Stimulated activated CD4-positive, alpha-beta T cell treated with anti-CD3 and anti-CD28 coated beads, Interleukin-1b, Interleukin-23, amount 100 ng/mL, for 24 hours (primary cell): ENCODE results near the gene ABCC1.
"Not testable (repeated sequence)": the region's sequence is repeated elsewhere in the genome, so short reads cannot be mapped to it uniquely, and the experiment has no call there.

ENCODE experiments used
- DNase-seq, 4 experiments: peaks; one replicate each; pipeline ENCODE4 v3.0.0-alpha.2; 2020; ENCODE audit warnings: low read depth in 4 of 4, low spot score in 1 of 4

ABCC1 gene

DNA sequence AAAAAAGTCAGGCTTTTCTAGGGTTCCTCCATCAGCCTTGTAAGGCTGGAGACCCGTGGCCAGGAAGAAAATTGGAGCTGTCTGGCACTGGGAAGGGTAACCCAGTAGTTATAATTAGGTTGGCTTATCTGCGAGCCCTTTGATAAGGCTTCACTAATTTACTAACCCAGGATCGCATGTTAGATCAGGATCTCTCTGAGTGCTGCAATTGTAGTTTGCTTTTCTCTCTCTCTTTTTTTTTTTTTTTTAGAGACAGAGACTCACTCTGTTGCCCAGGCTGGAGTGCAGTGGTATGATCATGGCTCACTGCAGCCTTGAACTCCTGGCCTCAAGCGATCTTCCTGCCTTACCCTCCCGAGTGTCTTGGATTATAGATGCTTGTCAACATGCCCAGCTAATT, 17.0 kb downstream of the ABCC1 start:
- no peak for DNase-seq

DNA sequence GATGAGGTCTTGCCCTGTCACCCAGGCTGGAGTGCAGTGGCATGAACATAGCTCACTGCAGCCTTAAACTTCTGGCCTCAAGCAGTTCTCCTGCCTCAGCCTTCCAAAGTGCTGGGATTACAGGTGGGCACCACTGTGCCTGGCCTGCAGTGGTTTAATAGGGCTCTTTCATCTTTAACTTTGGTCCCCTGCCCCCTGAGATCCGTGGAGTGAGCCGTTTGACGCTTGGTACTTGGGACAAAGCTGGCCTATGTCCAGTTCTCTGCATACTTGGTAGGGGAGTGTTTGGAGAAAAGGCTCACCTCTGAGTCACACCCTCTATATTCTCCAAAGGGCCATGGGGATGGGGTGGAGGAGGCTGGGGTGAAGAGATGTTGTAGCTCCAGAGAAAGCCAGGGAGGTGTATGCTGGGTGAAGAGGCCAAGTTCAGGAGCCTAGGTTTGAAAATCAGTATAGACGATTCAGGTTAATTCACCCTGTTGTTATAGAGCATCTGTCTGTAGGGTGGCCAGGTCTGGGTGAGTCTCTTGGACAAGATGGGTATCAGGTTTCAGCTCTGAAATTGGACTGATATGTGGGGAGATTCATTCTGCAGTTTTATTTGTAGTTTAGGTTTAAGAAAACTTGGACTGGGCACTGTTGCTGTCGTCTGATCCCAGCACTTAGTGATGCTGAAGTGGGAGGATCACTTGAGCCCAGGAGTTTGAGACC, 17.6 kb downstream of the ABCC1 start:
- no peak for DNase-seq

DNA sequence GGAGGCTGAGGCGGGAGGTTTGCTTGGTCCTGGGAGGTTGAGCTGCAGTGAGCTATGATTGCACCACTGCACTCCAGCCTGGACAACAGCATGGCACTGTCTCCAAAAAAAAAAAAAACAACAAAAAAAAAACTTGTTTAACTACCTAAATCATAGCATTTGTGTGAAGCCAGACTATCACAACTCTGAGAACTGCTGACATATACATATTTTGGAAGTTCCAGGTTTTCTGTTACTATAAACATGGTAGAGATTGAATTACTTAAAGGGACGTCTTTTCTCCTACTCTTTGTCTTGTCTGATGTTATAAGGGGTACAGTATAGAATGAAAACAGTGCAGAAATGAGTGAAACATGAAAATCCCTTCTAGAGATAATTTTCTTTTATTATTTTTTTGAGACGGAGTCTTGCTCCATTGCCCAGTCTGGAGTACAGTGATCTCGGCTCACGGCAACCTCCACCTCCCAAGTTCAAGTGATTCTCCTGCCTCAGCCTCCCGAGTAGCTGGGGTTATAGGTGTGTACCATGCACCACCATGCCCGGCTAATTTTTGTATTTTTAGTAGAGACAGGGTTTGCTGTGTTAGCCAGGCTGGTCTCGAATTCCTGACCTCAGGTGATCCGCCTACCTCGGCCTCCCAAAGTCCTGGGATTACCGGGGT, 18.4 kb downstream of the ABCC1 start:
- no peak for DNase-seq

DNA sequence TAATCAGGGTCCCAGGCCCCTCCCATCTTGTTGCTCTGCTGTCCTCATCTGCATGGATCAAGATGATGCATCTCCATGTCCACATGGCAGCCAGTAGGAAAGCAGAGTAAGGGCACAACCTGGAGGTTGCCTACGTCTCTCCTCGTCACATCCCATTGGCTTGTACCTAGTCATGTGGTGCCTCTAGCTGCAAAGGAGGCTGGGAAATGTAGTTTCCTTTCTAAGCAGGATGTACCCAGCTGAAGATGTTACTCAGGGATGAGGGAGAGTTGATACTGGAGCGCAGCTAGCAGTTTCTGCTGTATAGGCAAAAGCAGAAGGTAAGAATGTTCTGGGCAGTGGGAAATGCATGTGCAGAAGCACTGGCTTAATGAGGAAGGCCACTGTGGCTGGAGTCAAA, 20.8 kb downstream of the ABCC1 start:
- DNase-seq: no peak

DNA sequence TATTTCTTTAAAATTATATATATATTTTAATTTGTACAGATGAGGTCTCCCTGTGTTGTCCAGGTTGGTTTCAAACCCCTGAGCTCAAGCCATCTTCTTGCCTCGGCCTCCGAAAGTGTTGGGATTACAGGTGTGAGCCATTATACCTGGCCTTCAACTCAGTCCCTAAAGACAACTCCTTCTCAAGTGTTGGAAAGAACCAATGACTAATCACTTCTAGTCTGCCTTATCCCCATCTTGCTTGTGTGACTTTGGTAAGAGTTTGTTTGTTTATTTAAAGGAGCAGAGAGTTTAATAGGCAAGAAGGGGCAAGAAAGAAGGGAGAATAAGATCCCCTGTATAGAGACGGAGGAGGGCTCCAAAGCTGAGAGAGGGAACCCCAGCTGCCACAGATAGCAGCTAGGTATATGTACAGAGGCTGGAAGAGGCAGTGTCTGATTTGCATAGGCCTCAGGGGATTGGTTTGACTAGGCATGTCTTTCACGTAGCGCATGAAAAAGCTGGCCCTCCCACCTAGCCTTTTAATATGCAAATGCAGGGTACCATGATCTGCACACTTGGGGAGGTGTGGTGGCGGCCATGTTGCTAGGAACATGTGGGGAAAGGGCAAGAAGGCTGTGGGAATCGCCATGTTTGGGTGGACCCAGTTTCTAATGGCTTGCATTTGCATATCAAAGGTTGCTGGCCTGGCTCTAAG, 21.5 kb downstream of the ABCC1 start:
- no peak for DNase-seq

DNA sequence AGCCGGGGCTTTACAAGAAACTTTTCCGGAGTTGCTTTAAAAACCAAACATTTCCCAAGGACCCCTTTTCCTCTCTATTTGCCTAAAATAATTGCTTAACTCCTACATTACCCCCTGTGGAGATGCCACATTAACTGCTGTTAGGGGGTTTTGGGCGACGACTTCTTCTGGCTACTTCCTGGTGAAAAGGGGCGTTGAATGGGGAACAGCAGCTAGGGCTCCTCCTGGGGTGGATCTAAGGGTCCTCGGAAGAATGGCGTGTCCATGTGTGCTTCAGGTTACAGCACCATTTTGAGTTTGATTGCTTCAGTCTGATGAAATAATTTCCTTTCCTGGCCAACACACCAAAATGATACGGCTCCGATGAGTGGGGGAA, 22.0 kb downstream of the ABCC1 start:
- DNase-seq: no peak

DNA sequence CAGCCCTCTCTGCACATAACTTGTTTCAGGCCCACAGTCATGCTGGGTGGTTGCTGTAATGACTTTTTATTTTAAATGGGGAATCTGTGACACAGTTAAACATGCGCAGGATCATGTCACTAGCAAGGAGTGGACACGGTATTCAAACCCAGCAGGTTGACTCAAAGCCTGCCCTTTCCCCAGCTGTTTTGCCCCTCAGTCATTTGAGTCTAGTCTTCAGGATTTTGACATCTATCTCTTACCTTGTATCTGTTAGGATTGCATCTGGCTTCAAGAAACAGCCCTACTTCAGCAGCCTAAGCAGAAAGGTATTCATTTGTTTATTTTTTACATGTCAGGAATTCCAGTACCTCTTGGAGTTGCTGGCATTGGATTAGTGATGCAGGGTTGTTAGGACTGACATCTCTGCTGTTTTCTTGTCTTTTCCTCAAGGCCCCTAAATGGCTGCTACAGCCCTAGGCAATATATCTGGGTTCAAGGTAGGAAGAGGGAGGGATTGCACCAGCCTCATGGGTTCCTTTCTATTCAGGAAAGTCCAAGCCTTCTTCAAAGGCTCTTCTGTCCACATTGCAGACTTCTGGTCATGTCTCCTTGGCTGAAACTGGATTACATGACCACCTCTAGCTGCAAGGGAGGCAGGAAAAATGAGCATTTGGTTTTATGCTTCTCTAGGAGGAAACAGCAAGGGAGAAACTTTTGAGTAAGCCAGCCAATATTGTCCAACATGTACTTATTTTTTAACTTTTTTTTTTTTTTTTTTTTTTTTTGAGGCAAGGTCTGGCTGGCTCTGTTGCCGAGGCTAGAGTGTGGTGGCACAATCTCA, 22.8 kb downstream of the ABCC1 start:
- no peak for DNase-seq

DNA sequence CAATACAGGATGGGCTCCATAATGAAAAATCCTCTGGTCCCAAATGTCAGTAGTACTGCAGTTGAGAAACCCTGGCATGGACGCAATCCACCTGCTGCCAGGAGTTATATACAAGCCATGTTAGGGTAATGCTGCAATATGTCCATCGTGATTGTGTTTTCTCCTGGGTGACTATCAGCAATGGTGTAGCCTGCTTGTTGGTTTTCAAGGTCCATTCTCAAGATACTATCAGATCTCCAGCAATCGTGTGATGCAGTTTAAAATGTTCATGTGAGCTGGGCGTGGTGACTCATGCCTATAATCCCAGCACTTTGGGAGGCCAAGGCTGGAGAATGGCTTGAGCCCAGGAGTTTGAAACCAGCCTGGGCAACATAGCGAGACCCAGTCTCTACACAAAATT, 24.0 kb downstream of the ABCC1 start:
- DNase-seq: no peak

DNA sequence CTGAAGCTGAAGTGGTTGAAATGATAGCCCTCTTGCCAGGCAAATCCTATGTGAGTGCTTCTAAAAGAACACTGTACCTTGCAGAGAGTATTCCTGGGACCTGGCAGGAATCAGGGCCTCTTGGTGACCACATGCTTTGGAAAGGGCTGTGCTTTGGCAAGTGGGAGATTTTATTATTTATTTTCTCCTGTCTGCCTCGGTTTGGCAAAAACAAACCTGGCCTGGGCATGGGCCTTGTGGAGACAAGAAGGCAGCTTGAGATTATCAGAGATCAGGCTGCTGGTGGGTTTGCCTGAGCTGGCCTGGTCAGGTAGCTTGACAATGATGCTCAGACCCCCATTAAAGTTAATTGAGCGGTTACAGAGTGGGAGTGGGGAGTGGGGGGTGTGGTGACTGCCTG, 24.6 kb downstream of the ABCC1 start:
- no peak for DNase-seq

DNA sequence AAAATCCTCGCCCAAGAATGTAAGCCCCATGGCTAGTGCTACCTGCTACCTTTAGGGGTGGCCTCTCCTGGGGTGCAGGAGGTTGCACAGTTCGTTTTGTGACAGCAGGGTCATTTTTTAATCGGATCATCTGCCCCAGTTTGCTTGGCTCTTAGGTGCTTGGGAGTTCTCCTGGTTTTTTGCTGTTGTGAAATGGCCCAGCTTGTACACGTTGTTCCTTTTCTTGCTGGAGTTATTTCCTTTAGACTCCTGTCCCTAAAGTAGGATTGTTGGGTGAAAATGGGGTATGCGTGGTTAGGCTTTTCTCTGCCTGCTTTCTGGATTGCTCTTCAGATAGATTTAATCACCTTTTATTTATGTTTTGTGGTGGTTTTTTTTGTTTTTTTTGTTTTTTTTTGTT, 25.8 kb downstream of the ABCC1 start:
- no peak for DNase-seq

DNA sequence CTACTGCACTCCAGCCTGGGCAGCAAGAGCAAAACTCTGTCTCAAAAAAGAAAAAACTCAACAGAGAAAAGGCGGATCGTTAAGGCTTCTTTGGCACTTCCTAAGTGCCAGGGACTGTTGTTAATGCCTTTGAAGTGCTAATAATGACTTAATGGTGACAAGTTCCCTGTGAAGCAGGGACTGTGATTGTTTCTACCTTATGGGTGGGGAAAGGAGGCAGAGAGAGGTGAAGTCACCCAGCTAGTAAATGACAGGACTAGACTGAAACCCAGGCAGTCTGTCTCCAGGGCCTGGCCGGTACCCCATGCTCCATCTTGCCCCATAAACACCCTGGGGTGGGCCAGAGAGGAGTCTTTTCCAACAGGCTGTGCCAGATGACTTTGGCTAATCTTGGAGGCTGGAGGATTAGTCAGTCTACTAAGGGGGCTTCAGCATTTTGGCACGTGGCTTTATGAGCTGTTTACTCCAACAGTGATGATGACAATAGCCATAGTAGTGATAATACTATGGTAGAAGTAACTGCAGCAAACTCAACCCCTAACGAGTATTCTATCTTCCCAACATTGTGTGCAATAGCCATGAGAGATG, 26.9 kb downstream of the ABCC1 start:
- DNase-seq: no peak

DNA sequence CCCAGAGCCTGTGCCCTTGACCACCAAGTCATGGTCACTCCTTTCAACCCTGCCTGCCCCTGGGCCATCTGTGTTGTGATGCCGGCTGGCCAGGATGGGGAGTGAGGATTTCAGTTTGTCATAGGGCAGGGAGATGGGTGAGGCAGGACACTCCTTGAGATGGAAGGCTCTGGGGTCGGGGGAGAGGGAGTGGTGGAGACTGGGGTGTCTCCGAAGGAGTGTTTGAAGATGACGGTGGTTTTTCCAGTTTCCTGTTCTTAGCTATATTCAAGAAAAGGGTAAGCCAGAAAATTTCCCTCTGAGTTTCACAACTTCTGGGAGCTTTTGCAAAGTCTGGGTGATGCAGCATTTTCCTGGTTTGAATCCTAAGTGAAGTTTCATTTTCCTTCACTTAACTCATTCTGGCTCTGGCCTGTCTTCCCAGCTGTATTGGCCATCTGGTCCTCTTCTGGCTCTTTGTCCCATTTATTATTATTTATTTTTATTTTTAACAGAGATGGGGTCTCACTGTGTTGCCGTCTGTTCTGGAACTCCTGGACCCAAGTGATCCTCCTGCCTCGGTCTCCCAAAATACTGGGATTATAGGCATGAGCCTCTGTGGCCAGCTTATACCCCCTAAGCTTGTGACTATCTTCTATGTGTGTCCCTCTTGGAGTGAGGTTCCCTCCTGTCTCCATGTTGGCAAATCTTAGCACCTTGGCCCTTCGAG, 27.7 kb downstream of the ABCC1 start:
- DNase-seq: no peak

DNA sequence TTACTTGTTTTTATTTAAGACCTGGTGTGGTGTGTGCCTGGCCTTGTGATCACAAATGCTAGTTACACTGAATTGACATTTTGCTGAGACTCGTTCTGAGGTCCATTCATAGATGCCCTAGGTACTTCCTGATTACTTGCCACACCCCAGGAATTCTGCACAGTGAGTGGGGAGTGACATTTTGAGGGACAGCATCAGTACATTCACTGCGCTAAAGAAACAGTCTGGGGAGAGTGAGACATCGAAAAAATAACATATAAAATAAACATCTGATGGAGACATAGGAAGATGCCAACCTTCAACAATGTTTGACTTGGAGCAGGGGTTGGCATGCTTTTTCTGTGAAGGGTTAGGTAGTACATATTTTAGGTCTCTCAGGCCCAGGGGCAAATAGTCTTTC, 30.4 kb downstream of the ABCC1 start:
- DNase-seq: no peak

DNA sequence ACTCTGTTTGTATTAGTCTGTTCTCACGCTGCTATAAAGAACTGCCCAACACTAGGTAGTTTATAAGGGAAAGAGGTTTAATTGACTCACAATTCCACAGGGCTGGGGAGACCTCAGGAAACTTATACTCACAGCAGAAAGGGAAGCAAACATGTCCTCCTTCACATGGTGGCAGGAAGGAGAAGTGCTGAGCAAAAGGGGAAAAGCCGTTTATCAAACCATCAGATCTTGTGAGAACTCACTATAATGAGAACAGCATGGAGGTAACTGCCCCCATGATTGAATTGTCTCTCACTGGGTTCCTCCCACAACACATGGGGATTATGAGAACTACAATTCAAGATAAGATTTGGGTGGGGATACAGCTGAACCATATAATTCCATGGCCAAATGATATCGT, 30.9 kb downstream of the ABCC1 start:
- no peak for DNase-seq

DNA sequence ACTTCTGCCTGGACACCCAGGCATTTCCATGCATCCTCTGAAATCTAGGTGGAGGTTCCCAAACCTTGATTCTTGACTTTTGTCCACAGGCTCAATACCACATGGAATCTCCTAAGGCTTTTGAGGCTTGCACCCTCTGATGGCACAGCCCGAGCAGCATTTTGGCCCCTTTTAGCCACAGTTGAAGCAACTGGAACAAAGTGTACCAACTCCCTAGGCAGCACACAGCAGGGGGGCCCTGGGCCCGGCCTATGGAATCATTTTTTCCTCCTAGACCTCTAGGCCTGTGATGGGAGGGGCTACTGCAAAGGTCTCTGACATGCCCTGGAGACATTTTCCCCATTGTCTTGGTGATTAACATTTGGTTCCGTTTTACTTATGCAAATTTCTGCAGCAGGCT, 32.0 kb downstream of the ABCC1 start:
- no peak for DNase-seq

DNA sequence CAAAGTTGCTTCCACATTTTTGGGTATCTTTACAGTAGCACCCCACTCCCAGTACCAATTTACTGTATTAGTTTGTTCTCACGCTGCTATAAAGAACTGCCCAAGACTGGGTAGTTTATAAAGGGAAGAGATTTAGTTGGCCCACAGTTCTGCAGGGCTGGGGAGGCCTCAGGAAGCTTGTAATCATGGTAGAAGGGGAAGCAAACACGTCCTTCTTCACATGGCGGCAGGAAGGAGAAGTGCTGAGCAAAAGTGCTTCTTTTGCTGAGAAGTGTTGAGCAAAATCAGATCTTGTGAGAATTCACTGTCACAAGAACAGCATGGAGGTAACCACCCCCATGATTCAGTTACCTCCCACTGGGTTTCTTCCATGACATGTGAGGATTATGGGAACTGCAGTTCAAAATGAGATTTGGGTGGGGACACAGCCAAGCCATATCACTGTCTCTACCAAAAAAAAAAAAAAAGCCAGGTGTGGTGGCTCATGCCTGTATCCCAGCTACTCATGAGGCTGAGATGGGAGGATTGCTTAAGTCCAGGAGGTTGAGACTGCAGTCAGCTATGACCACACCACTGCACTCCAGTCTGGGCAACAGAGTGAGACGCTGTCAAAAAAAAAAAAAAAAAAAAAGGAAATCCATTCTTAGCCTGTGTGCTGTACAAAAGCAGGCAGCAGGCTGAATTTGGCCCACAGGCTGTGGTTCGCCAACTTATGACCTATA, 32.9 kb downstream of the ABCC1 start:
- DNase-seq: not testable (repeated sequence)

DNA sequence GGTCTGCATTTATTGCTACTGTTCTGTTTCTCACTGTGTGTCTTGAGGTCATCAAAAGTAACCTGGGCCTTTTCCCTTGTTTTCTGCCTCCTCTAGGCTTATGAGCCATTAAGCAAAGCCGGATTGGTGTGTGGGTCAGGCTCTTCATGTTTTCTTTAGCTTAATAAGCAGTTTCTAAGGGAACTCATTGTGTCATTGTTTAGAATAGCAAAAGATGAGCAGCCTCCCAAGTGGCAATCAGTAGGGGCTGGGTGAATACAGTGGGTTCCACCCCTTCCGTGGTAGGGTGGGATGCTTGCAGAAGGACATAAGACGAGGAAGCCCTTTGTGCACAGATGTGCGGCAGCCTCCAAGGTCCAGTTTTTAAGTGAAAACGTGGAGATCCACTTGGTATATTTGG, 34.5 kb downstream of the ABCC1 start:
- no peak for DNase-seq

DNA sequence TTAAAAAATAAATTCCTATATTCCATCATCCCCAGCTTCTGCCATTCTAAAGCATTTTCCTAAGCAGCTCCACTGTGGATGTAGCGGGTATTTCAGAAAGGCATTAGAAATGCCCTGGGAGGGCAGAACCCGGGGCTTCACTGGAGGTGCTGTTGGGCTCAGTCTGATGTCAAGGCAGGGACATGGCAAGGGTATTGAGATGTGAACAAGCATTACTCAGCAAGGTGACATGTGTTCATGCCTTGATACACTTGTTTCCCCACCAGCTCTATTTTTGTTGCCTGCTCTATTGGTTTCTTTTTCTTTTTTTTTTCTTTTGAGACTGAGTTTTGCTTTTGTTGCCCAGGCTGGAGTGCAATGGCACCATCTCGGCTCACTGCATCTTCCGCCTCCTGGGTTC, 35.7 kb downstream of the ABCC1 start:
- no peak for DNase-seq

DNA sequence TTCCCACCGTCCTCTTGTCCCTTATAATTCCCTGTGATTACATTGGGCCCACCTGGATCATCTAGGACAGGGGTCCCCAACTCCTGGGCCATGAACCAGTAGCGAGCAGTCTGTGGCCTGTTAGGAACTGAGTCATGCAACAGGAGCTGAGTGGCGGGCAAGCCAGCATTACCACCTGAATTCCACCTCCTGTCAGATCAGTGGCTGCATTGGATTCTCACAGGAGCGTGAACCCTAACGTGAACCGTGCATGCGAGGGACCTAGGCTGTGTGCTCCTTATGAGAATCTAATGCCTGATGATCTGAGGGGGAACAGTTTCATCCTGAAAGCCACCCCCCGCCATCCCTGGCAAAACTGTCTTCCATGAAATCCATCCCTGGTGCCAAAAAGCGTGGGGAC, 36.8 kb downstream of the ABCC1 start:
- no peak for DNase-seq
